Mesodermal cell (in vitro differentiated cells): ENCODE results near the gene SLC46A2.

Experiments used
- H3K27ac ChIP-seq: 2 replicates; pipeline ENCODE4 v1.7.0; 2013; ENCODE audit warnings: mild to moderate bottlenecking, low read depth, low read length, moderate library complexity; ENCODE audit not compliant: severe bottlenecking
- H3K36me3 ChIP-seq: 2 replicates; pipeline ENCODE4 v1.7.1; 2013; ENCODE audit warnings: mild to moderate bottlenecking, low read length, moderate library complexity; ENCODE audit not compliant: control insufficient read depth, insufficient read depth
- H3K4me1 ChIP-seq: one replicate; pipeline ENCODE4 v1.7.1; 2013; ENCODE audit warnings: mild to moderate bottlenecking, low read length; ENCODE audit not compliant: insufficient read depth, control insufficient read depth, poor library complexity, severe bottlenecking
- H3K4me3 ChIP-seq: 2 replicates; pipeline ENCODE4 v1.7.0; 2013; ENCODE audit warnings: low read length, control low read depth, mild to moderate bottlenecking; ENCODE audit not compliant: insufficient read depth, poor library complexity, severe bottlenecking; ENCODE audit errors: extremely low read depth
- H3K9me3 ChIP-seq: 2 replicates; pipeline ENCODE4 v1.7.1; 2013; ENCODE audit warnings: mild to moderate bottlenecking, low read length, moderate library complexity; ENCODE audit not compliant: control insufficient read depth
- WGBS, 2 experiments: methylation state at CpG; one replicate each; pipeline ENCODE4 v1.1.5; 2013; ENCODE audit warnings: missing lambda C conversion rate in 2 of 2; ENCODE audit not compliant: insufficient coverage in 2 of 2; 5-methylcytosine and 5-hydroxymethylcytosine counted together

SLC46A2 gene

DNA sequence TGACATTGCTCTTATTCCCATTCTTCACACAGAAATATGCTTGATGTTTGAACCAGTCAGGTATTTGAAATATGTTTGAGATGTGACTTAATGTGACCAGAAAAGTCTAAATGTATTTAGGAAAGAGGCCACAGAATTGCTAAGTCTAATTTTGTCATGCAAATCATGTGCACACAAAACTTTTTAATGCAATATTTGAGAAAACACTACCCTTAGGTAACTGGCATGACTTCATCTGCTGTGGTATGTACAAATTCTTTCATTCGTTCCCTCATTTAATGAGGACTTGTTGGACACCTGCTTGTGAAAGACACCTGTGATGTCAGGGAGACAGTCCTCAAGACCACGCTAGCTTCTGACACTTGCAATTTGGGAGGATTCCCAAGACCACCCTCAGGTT, 21.1 kb upstream of the SLC46A2 start:
- Histone ChIP-seq H3K27ac (no peak overlapping the region), H3K36me3 (no peaks in the 10 kb centered on the region), H3K4me1 (no peaks in the 10 kb centered on the region), H3K4me3 (no peak overlapping the region), H3K9me3 (peaks cover 6% of the 10 kb centered on the region)
- WGBS, 2 experiments: 88 to 89% methylated on average over 1 to 2 of the region's 2 CpGs

DNA sequence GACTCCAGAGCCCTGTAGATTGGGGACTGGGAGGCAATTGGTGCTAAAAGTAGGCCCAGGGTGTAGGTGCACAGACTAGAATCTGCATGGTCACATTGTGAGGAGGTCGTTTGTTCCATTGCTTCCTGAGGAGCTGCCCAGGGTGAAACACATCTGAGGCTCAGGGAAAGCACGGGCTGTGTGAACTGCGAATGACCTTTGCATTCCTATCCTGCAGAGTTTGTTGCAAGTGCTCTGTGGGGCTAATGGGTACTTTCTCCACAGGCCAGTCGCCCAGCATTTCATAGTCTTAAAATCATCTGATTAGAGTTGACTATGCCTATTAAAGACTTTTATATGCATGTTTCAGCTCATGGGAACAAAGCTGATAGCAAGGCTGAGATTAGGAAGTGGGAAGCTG, 14.4 kb upstream of the SLC46A2 start:
- 69 to 73% methylated on average over 3 of the region's 4 CpGs for WGBS, 2 experiments
- Histone ChIP-seq H3K27ac (no peak overlapping the region), H3K4me1 (no peaks in the 10 kb centered on the region), H3K9me3 (no peaks in the 10 kb centered on the region), H3K4me3 (no peak overlapping the region), H3K36me3 (no peaks in the 10 kb centered on the region)

DNA sequence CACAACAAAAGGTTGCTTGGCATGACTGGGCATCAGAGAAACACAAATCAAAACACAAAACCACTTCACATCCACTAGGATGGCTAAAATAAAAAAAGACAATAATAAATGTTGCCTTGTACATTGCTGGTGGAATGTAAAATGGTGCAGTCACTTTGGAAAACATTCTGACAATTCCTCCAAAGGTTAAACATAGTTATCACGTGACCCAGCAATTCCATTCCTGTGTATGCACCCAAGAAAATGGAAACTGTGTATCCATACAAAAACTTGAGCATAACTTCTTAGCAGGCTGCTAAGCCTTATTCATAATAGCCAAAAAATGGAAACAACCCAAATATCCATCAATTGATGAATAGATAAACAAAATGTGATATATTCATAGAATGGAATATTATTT, 10.2 kb upstream of the SLC46A2 start:
- H3K4me1 ChIP-seq: no peaks in the 10 kb centered on the region
- WGBS, 2 experiments: 83% methylated on average over 1 of the region's 1 CpG; no CpG with 5 or more reads in 1 of the 2 experiments
- no peaks in the 10 kb centered on the region for H3K36me3 ChIP-seq
- no peaks in the 10 kb centered on the region for H3K9me3 ChIP-seq
- H3K4me3 ChIP-seq: no peak overlapping the region
- no peak overlapping the region for H3K27ac ChIP-seq

DNA sequence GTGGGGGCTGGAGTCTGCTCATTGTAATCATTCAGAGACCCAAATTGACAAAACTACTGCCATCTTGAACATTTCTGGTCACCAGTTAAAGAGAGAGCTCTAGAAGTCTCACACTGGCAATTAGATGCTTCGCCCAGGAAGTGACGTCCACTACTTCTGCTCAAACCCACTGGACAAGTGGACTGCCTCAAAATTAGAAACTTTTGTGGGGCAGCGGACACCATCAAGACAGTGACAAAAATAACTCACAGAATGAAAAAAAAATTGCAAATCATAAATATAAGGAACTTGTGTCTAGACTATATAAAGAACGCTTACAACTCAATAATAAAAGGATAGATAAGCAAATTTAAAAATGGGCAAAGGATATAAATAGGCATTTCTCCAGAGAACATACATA, 9.8 kb upstream of the SLC46A2 start:
- 100% methylated on average over 2 of the region's 4 CpGs for WGBS, 2 experiments
- no peaks in the 10 kb centered on the region for H3K36me3 ChIP-seq
- no peaks in the 10 kb centered on the region for H3K4me1 ChIP-seq
- no peak overlapping the region for H3K27ac ChIP-seq
- no peak overlapping the region for H3K4me3 ChIP-seq
- H3K9me3 ChIP-seq: no peaks in the 10 kb centered on the region

DNA sequence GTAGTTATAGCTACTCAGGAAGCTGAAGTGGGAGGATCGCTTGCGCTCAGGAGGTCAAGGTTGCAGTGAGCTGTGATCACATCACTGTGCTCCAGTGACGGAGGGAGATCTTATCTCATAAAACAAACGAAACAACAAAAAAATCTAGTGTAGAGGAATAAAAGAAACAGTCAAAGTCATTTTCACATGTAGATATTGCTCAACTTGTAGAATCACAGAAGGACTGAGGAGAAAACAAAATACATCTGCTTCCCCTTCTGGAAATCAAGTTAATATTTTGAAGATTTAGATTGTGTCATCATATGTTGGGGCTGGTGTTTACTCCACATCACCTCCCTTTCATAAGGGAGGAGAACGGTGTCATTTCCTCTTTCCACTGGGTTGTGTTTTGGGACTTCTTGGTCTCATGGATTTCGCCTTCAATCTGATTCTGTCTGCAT, 8.2 kb upstream of the SLC46A2 start:
- Histone ChIP-seq H3K27ac (no peak overlapping the region), H3K36me3 (no peaks in the 10 kb centered on the region), H3K9me3 (no peaks in the 10 kb centered on the region), H3K4me3 (no peak overlapping the region), H3K4me1 (no peaks in the 10 kb centered on the region)
- no CpG with 5 or more reads among the region's 6 CpGs for WGBS, 2 experiments

DNA sequence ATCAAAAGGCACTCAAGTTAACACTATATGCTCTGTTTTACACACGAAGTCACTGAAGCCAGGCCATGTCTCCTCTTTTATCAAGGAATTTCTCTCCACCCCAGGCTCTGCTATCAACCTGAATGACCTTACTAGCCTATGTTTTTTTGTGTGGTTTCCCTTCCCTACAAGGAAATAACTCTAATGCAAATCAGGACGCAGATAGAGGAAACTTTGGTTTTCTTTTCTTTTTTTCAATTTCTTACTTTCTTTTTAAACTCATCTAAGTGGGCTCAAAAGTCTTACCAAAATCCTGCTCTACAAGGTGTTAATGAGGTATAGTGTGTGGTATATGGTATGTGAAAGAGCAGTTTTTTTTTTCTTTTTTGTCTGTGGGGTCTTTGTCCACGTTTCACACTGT, 5.5 kb upstream of the SLC46A2 start:
- no peaks in the 10 kb centered on the region for H3K36me3 ChIP-seq
- H3K9me3 ChIP-seq: no peaks in the 10 kb centered on the region
- H3K4me1 ChIP-seq: no peaks in the 10 kb centered on the region
- 67 to 89% methylated on average over 1 of the region's 3 CpGs for WGBS, 2 experiments
- H3K27ac ChIP-seq: no peak overlapping the region
- H3K4me3 ChIP-seq: no peak overlapping the region

DNA sequence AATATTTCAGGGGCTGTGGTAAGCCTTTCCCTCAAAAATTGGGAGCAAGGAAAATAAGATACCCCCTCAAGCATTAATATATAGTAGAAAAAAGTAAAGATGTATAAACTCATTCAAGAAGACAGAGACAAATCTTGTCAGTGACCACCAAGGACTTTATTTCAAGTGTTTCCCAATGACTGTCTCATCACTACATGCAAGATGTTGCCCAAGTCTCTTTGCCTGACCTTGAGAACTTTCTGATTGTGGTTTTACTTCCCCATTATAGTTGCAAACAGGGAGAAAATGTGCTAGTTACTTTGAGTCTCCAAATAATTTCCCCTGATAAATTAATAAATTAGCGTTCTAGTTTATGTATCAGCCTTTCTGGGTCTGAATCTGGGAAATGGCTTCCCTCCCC, 4.0 kb upstream of the SLC46A2 start:
- 100% methylated on average over 1 of the region's 1 CpG; no CpG with 5 or more reads in 1 of the 2 experiments for WGBS, 2 experiments
- Histone ChIP-seq H3K9me3 (no peaks in the 10 kb centered on the region), H3K4me1 (no peaks in the 10 kb centered on the region), H3K27ac (no peak overlapping the region), H3K36me3 (no peaks in the 10 kb centered on the region), H3K4me3 (no peak overlapping the region)

DNA sequence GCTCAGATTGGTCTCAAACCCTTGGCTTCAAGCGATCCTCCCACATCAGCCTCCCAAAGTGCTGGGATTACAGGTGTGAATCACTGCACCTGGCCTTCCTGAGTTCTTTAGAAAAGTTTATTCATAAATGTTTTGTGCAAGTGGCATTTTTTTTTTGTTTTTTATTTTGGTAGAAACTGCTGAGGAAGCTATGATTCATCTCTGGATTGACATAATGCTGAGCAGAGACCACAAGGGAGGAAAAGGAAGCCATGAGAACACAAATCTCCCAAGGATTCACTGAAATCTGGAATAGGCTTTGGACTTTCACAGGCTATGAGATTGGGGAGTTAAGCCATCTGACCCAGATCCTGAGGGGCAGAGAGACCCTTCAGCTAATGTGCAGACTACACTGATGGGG, 3.4 kb upstream of the SLC46A2 start:
- 80% methylated on average over 1 of the region's 1 CpG for WGBS, 2 experiments
- Histone ChIP-seq H3K4me3 (no peak overlapping the region), H3K36me3 (no peaks in the 10 kb centered on the region), H3K27ac (no peak overlapping the region), H3K9me3 (no peaks in the 10 kb centered on the region), H3K4me1 (no peaks in the 10 kb centered on the region)

DNA sequence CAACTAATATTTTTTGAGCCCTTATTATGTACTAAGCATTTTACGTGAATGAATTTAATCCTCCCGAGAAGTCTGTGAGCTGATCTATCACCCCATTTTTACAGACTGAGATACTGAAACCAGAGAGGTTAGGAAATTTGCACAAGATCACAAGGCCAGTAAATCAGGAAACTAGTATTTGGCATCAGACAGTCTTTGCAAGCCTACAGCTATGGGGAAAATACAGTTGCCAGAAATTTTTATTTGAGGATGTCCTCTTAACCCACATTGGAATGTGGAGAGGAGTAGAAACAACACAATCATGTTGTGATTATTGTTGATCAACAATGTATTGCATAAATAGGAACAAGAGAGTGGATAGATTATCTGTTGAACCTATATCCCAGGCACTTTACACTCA, 2.3 kb upstream of the SLC46A2 start:
- no peak overlapping the region for H3K27ac ChIP-seq
- H3K9me3 ChIP-seq: no peaks in the 10 kb centered on the region
- H3K36me3 ChIP-seq: no peaks in the 10 kb centered on the region
- no peak overlapping the region for H3K4me3 ChIP-seq
- no peaks in the 10 kb centered on the region for H3K4me1 ChIP-seq
- WGBS, 2 experiments: 100% methylated on average over 1 of the region's 2 CpGs; no CpG with 5 or more reads in 1 of the 2 experiments

DNA sequence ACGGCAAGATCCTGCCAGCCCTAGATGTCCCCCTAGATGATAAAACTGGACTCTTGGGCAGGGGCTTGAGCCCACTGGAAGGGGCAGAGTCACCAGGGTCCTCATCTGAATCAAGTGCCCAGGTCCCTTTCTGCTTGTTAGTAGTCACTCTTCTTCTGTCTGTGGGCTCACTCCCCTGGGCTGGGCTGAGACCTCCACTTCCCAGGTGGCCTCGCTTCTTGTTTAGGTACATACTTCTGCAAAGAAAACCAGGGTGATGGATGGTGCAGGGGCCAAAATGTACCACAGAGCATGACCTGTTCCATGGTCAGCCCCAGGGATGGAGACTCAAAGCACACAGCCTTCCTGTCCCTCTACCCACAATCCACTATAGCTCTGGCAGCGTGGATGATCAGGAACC, 845 bp upstream of the SLC46A2 start:
- Histone ChIP-seq H3K27ac (no peak overlapping the region), H3K4me3 (no peak overlapping the region), H3K4me1 (no peaks in the 10 kb centered on the region), H3K36me3 (no peaks in the 10 kb centered on the region), H3K9me3 (no peaks in the 10 kb centered on the region)
- WGBS, 2 experiments: 92 to 93% methylated on average over 2 of the region's 3 CpGs

DNA sequence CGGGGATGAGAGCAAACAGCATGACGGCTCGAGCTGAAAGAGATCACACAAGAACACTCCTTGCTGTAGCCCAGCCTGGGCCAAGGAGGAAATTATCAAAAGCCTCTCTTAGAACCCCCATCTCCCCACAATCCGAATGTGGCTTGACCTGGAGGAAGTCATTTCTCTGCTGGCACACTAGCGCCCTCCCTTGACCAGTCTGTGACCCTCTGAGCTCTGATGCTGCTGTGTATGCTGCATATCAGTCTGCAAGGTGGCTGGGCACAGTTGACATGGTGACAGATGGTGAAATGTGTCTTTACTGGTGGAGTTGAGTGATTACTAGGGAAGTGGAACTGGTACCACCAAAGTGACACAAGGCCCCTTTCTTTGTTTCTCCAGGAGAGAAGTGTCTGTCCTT, 3.3 kb downstream of the SLC46A2 start:
- WGBS, 2 experiments: 80 to 81% methylated on average over 4 of the region's 5 CpGs
- H3K4me1 ChIP-seq: peaks cover 10% of the 10 kb centered on the region
- no peak overlapping the region for H3K27ac ChIP-seq
- no peaks in the 10 kb centered on the region for H3K9me3 ChIP-seq
- H3K36me3 ChIP-seq: no peaks in the 10 kb centered on the region
- no peak overlapping the region for H3K4me3 ChIP-seq
